HCEC 1CT (cell line): ENCODE results near the gene LCE1F.
A peak's percentile ranks its signal among the peaks of the same experiment; 100 is the strongest.

Experiments
- DNase-seq: peaks from one replicate; pipeline ENCODE4 v3.0.0-alpha.2; 2017

LCE1F gene, protein sequence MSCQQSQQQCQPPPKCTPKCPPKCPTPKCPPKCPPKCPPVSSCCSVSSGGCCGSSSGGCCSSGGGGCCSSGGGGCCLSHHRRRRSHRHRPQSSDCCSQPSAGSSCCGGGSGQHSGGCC

DNA sequence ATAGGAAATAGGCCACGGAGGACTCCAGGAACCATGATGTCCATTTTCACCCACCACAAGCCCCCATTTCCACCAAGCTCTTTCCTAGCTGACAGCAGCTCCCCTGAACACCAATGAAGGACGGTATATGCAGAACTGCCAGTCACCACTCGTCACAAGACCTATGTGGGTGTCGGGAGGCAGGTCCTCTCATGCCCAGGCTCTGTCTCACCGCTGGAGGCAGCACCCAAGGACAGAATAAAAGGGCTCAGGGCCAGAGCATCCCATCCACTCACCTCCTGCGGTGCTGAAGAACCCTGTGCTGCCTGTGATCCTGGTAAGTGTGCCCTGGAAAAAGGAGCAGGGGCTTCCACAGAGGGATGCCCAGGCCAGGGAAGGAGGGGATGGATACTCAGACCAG is at the start of gene LCE1F:
Gene LCE1F, plus strand, starts transcription at position 266 of the 400 bp plus-strand sequence. CDS start 1,232 bp downstream, outside the sequence.
- DNase-seq, result no peak

DNA sequence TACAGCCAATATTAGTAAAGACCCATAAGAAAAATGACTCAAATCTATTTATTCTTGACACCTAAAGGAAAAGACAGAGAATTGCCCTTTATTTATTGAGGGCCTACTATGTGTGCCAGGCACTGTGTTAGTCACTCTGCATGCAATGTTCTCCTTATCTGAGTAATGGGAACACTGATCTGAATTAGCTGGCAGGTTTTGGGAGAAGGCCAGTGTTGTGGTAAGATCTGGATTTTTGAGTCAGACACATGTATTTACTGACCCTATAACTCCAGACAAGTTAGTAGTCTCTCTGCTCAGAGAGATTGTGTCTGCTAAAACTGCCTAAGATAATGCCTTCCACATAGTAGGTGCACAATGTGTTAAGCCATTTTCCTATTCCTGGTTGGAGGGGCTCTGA is 49.7 kb upstream of the LCE1F start:
- peak; percentile 51 for DNase-seq

DNA sequence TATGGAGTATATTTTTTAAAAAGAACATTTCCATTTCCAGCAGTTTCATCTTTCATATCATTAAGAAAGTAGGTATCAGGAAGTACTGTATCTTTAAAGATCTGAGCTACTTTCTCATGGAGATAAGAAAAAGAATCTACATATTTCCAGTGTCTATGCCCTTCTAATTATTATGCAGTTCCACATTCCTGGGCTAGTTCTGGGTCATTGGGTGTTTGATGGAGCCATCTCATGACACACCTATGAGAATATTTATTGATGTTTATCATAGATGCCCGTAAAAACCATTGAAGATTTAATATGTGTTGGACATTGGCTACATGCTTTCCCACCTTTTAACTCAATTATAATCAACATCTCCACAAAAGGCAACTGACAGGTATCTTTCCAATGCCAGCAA is 46.0 kb upstream of the LCE1F start:
- no peak for DNase-seq

DNA sequence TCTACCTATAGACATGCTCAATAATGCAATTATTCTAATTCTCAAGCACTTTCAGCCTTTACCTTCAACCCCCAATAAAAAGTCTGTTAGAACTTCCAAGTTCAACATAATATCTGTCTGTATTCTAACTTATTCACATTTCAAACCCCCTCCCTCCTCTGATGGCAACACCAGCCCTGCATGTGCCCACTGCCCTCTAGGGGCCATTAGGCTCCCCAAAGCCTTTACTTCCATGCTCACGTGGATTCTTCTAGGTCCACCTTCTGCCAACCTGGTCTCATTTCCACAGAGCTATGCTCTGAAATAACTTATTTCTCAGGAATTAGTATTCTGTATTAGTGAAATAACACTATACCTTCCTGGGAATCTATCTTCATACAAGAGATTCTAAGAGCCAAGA is 39.3 kb upstream of the LCE1F start:
- DNase-seq, result no peak

DNA sequence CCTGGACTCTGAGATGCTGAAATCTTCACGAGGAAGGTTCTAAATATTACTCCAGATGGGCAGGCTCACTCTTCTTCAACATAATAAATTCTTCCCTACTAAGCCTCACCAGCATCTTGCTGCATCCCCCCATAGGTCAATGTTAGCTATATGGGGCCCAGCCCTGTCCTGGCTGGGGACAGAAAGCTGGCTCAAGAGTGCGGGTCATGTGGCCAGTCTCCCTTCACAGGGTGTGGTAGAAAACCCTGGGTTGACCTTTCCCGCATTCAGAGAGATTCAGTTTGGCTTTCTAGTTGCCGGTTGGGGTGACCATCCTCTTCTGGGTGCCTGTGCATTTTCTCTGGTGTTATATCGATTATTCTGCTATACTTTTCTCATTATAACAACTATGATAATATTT is 36.9 kb upstream of the LCE1F start:
- DNase-seq, result no peak

DNA sequence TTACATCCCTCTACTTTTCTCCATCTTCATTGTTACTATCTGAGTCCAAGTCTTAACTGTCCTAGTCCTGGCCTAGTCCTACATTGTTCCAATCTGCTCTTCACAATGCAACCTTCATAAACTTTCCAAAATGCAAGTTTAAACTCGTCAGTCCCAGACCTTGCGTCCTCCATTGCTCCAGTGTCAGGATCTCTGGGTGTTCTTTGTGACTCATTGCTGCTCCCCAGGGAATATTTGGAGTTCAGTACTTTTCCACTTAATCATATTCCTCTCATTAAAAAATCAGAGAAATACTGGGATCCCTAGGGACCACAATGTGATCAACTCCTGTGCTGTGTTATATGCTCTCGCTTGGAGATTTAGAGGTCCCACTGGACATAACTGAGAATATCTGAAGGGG is 35.1 kb upstream of the LCE1F start:
- DNase-seq, result peak; percentile 41

DNA sequence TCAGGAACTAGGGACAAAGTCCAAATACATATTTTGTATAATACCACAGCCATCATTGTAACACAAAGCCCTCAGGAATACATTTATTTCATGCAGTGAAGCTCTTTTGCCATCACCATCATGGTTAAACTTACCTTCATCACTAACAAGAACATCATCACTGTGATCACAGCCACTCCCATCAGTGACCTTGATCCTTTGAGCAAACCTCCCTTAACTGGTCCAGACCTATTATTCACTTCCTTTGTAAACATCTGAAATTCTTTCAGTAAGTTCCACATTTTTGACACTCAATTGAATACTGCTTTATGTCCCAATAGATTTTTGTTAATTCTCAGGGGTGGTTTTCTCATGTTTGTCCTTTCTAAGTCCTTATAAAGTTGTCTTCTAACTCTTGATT is 33.3 kb upstream of the LCE1F start:
- DNase-seq, result peak; percentile 45

DNA sequence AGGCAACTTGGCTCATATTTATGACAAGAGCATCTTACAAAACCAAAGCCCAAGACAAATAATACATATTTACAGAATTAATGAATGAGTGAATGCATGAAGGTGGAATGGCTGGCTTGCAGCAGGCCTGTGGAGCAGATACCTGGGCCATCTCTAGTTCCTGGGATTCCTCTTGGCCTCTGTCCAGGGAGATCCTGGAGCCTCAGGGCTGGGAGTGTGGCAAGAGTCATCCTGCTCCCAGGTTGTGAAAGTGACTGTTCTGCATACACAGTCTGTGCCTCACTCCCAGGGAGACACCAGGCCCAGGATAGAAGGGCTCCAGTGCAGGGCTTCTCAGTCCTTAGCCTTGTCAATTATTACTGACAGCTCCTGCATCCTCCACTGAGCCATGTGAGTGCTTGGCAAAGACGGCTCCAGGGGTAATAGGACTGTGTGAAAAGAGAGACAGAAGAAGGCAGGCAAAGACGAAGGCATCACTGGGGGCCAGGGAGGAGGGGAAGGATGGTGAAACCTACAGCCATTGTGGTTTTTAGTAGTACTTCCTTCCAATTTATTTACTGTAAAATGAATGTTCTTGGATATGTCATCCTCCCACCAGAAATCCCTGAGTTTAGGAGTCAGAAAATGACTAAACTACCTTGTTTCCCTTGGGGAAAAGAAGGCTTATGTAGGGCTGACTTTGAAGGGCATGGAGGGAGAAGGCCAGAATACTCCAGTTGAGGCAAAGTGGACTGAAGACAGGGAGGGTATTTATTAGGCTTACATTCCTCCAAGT is 31.4 kb upstream of the LCE1F start:
- peak; percentile 49 for DNase-seq

DNA sequence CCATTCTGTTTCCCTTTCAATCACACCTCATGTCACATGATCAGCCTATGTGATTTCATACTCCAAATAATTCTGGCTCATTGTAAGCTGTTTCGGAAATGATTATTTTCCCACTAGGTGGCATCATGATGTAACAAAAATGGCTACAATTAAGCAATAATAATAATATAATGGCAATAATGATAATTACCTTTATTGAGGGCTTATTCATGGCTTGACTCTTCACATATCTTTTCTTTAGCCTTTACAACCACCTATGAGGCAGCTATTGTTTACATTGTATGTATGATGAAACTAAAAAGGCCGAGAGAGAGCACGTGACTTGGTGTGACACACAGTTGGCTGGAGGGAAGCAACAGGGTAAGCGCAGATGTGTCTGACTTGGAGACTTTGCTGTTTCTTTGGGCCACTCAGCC is 29.6 kb upstream of the LCE1F start:
- DNase-seq, result peak; percentile 91

DNA sequence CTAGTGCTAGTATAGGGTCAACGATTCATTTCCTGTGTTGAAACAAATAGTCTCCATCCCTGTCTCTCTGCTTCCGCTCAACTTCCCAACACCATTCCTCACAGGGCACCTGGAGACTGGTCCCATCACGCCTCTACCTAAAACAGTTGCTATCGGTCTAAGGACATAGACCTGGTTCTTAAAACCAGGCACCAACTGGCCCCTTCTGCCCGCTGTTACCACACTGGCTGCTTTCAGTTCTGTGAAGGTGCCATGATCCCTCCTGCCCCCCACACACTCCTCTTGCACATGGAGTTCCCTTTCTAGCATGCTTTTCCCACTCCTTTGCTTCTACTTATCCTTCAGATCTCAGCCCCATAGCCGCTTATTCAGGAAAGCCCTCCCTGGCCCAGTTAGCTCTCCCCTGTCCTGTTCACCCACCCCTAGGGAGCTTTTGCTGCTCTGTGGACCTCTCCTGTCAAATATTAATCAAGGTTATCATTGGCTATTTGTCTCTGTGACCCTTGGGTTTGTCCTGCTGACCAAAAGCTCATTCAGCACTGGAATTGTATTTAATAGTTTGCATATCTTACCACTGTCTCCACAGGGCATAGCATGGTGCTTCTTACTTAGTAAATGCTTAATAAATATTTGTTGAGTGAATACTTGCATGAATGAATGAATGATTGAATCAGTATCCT is 29.0 kb upstream of the LCE1F start:
- DNase-seq, result no peak

DNA sequence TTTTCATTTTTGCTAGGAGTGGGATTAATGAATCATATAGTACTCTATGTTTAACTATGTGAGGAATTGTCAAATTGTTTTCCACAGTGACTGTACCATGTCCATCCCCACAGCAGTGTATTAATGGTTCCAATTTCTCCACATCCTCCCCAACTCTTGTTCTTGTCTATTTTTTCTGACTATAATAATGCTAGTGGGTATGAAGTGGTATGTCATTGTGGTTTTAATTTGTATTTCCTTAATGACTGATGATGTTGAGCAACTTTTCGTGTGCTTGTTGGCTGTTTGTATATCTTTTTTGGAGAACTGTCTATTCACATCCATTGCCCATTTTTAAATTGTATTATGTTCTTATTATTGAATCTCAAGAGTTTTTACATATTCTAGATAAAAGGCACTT is 27.1 kb upstream of the LCE1F start:
- peak; percentile 68 for DNase-seq

DNA sequence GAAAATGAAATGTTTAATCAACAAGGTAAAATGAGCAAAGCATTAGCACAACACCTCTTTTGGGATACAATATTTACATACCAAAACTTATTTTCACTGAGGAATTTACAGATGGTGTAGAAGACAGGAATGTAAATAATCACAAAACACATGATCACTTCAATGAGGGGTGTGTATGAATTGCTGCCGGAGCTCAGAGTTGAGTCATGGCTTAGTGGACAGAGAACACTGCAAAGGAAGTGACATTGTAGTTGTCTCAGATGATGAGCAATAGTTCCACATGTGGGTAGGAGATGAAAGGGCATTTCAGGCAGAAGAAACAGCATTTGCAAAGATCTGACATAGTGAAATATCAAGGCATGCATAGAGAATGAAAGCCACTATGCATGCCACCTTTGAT is 22.7 kb upstream of the LCE1F start:
- DNase-seq, result peak; percentile 98

DNA sequence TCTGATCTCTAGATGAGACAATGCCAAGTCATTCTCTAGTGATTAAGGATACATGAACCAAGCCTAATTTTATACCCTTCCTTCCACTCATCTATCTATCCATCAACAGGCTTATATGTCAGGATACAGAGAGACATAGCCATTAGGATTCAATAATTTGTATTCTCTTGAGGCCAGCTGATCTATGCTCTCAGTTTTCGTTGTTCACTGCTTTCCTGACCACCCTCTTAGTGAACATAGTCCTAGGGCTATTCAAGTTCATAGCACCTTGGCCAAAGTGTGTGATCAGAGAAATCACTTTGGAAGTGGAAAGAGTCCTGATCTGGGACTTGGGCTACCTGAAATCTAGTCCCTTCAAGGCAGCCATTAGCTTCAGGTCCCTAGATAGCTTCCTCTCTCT is 21.4 kb upstream of the LCE1F start:
- no peak for DNase-seq

DNA sequence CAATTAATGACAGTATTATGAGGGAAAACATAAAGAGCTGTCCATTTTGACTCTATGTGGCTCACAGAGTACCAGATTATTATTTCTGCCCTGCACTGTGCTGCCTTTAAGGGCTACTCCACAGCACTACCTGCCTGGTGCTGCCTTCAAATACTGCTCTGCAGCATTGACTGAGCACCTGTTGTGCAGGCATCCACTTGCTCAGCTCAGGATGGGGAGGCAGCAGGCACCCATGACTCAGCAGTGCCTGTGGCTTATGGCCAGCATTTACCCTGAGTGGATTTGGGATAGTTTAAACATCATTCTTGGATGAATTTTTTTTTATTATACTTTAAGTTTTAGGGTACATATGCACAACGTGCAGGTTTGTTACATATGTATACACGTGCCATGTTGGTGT is 18.1 kb upstream of the LCE1F start:
- DNase-seq, result peak; percentile 49

DNA sequence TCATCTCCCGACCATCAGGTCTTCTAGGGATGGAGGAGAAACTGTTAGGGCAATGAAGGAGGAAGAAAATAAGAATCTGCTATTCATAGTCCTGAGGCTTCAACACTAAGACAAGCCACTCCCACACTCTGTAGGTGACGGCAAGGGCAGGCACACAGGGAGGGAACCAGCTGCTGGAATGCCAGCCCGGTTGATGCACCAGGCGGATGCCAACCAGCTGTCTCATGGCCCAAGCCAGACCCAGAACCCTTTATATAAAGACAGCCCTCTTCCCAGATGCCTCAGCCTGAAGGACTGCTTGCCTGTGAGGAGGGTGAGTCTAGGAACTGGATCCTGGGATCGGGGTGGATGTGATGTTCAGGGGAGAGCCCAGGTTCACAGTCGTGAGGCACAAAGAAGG is 17.2 kb upstream of the LCE1F start, which contains the start of gene KPRP:
Gene KPRP, plus strand, starts transcription at position 279 of the 400 bp plus-strand sequence. CDS start 1,564 bp downstream, outside the sequence.
- no peak for DNase-seq

DNA sequence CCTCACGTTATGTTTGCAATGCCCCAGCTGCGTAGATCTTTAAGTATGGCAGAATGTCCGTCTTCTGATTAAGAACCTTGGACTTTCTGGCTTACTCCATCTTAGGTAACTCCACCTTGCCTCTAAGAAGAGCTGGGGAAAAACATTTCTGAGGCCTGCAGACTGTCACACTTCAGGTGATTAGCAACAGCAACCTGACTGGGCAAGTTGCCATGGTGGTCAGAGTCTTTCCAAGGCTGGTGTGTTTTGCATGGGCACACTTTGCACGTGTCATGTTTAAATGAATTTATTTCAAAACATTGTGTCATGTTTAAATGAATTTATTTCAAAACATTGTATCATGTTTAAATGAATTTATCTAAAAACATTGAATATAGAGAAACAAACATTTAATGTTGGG is 16.3 kb upstream of the LCE1F start:
- no peak for DNase-seq

DNA sequence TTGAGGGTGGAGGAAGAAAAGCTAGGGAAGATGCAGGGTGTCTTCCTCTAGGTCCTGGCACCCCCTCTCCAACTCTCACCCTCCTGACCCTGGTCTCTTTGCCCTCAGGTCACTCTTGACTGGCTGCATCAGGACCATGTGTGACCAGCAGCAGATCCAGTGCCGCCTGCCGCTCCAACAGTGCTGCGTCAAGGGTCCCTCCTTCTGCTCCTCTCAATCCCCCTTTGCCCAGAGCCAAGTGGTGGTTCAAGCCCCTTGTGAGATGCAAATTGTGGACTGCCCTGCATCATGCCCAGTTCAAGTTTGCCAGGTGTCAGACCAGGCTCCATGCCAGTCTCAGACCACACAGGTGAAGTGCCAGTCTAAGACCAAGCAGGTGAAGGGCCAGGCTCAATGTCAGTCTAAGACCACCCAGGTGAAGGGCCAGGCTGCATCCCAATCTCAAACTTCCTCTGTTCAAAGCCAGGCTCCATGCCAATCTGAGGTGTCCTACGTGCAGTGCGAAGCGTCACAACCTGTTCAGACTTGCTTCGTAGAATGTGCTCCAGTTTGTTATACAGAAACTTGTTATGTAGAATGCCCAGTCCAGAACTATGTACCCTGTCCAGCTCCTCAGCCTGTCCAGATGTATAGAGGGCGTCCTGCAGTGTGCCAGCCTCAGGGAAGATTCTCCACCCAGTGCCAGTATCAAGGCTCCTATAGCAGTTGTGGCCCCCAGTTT is 15.3 kb upstream of the LCE1F start:
- no peak for DNase-seq

DNA sequence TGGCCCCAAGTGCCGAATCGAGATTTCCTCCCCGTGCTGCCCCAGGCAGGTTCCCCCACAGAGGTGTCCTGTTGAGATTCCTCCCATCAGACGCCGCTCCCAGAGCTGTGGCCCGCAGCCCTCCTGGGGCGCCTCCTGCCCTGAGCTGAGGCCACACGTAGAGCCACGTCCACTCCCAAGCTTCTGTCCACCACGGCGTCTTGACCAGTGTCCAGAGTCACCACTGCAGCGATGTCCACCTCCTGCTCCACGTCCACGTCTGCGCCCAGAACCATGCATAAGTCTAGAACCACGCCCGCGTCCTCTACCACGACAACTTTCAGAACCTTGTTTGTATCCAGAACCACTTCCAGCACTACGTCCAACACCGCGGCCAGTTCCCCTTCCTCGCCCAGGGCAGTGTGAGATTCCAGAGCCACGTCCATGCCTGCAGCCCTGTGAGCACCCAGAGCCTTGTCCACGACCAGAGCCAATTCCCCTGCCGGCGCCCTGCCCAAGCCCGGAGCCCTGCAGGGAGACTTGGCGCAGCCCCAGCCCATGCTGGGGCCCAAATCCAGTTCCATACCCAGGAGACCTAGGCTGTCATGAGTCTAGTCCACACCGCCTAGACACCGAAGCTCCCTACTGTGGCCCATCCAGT is 14.3 kb upstream of the LCE1F start:
- no peak for DNase-seq

DNA sequence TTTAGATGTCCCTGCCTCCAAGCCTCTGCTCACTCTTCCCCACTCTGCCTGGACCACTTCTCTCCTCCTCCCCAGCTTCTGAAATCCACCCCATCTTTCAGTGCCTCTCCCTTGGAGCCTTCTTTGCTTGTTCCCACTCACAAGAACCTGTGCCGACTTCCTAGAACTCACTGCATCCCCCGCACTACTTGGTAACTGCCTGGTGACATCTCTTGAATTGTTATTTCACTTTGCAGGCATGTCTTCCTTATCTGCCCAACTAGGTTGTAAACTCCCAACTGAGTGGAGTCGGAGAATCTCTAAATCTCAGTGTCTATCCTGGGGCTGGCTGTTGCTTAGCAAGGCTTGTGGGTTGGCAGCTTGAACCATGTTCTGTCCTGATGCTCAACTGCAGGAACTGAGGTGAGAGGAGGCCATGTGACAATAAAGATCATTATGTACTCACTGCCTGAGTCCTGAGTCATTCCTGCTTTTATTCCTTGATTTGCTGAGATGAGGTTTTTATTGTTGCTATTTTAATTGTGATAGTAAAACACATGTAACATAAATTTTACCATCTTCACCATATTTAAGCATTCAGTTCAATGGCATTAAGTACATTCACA is 13.2 kb upstream of the LCE1F start:
- DNase-seq, result peak; percentile 44

DNA sequence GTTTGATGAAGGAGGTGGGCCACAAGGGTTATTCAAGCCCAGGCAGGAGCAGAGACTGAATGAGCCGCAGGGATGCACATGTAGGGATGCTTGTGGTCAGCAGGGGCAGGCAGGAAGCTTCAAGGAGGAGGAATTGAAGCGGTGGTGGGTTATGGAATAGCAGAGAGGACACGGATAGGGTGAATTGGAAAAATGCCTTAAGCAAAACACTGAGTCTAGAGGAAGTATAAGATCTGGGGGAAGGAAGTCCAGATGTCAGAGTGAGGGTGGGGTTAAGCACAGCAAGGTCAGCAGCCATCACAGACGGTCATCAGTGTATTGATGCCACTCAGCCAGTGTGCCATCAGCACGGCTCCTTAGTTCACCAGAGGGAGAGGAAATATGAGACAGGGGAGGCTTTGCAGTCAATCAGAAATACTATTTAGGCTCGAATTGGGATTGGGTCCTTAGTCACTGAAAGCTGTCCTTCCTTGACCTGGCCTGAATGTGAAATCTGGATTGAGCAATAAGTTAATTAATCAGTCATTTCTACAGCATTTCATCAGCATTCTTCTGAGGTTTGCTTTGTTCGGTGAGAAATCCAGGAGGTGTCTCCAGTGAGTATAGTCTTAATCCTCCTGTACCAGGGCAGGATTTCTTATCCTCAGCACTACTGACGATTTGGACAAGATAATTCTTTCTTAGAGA is 6.0 kb upstream of the LCE1F start:
- peak; percentile 89 for DNase-seq

DNA sequence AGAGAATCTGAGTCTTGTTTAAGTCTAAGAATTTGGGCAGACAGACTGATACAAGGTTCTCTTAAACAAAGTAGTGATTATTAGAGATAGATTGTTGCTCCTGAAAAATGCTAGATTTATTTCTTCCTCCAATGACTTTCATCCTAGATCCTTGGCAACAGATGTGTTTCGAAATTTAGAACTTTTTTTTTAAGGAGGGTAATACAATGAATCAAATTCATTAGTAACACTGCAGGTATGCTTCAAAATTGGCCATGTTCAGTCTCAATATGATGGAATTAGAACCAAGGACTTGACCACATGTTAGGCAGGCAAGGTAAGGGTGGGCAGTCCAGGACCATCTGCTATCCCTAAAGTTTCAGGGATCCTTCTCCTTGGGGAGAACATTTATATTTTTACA is 4.5 kb upstream of the LCE1F start:
- peak; percentile 56 for DNase-seq

DNA sequence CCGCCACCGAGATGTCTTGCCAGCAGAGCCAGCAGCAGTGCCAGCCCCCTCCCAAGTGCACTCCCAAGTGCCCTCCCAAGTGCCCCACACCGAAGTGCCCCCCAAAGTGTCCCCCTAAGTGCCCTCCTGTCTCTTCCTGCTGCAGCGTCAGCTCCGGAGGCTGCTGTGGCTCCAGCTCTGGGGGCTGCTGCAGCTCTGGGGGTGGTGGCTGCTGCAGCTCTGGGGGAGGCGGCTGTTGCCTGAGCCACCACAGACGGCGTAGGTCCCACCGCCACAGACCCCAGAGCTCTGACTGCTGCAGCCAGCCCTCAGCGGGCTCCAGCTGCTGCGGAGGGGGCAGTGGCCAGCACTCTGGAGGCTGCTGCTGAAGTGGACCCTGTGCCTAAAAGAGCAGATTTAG is 1.4 kb downstream of the LCE1F start:
- DNase-seq, result no peak
